IMR-90 (cell line): ENCODE results near the gene FNBP1. TPM values are rescaled to one million over a fixed set of nuclear protein-coding genes. Genes with fewer than 3 reads are reported as not detected.

ENCODE experiments used
- ATAC-seq: fragments of 200-7000 bp; cut with Tn5 transposase; 2 replicates; pipeline ENCODE4 v1.9.1; 2020; ENCODE audit warnings: low read depth, mild to moderate bottlenecking, moderate library complexity
- BruUV-seq: library from RNA; stranded (reverse); fragments of 400-500 nt; replicated peaks from 2 replicates; lab custom pipeline; 2021; lab: Mats Ljungman, UMichigan
- CTCF ChIA-PET: fragments of 300-600 bp; formaldehyde crosslinking; extraction: SDS; loops from one replicate; lab custom pipeline; 2021; ENCODE audit warnings: antibody characterized with exemption; lab: Yijun Ruan, JAX
- POLR2A ChIA-PET: fragments of 300-600 bp; sonication (Branson Sonifier 250); formaldehyde crosslinking; loops from one replicate; lab custom pipeline; 2022; ENCODE audit warnings: antibody characterized with exemption; ENCODE audit not compliant: unreplicated experiment; lab: Charles Lee
- DNase-seq: peaks from one replicate; pipeline ENCODE4 v3.0.0; 2013
- H2AFZ ChIP-seq: replicated peaks from 2 replicates; pipeline ENCODE3; 2013; ENCODE audit warnings: low read length, mild to moderate bottlenecking; ENCODE audit not compliant: poor library complexity
- H2AK5ac ChIP-seq: 2 replicates; pipeline ENCODE4 v1.6.1; 2013; ENCODE audit warnings: low read depth, low read length, inconsistent platforms
- H2AK9ac ChIP-seq: replicated peaks from 2 replicates; pipeline ENCODE3; 2013; ENCODE audit warnings: mild to moderate bottlenecking, low read depth, low read length, moderate library complexity; ENCODE audit not compliant: poor library complexity
- H2BK120ac ChIP-seq: 2 replicates; pipeline ENCODE4 v1.6.1; 2013; ENCODE audit warnings: low read depth, low read length, inconsistent platforms
- H2BK15ac ChIP-seq: 3 replicates; pipeline ENCODE4 v1.6.1; 2013; ENCODE audit warnings: low read depth, low read length, inconsistent platforms
- H2BK20ac ChIP-seq: 2 replicates; pipeline ENCODE4 v1.6.1; 2013; ENCODE audit warnings: low read depth, mild to moderate bottlenecking, inconsistent platforms, low read length, moderate library complexity
- H2BK5ac ChIP-seq: 2 replicates; pipeline ENCODE4 v1.6.1; 2013; ENCODE audit warnings: mild to moderate bottlenecking, low read depth, low read length, inconsistent platforms; ENCODE audit not compliant: poor library complexity, severe bottlenecking
- H3K14ac ChIP-seq: replicated peaks from 2 replicates; pipeline ENCODE4 v1.6.1; 2013; ENCODE audit warnings: low read depth, low read length, inconsistent platforms
- H3K18ac ChIP-seq: 2 replicates; pipeline ENCODE4 v1.6.1; 2013; ENCODE audit warnings: low read depth, low read length, control low read depth
- H3K23ac ChIP-seq: 2 replicates; pipeline ENCODE4 v1.6.1; 2013; ENCODE audit warnings: low read depth, low read length, inconsistent platforms
- H3K27ac ChIP-seq: 2 replicates; pipeline ENCODE4 v1.5.1; 2013; ENCODE audit warnings: mild to moderate bottlenecking, control low read depth, low read length; ENCODE audit not compliant: insufficient read depth
- H3K27me3 ChIP-seq: 2 replicates; pipeline ENCODE4 v1.6.1; 2013; ENCODE audit warnings: low read length; ENCODE audit not compliant: control insufficient read depth, insufficient read depth
- H3K36me3 ChIP-seq: 2 replicates; pipeline ENCODE4 v1.6.1; 2013; ENCODE audit warnings: low read length, mixed read lengths; ENCODE audit not compliant: control insufficient read depth, insufficient read depth
- H3K4ac ChIP-seq: 2 replicates; pipeline ENCODE4 v1.6.1; 2013; ENCODE audit warnings: low read depth, low read length, inconsistent platforms
- H3K4me1 ChIP-seq: 2 replicates; pipeline ENCODE4 v1.6.1; 2013; ENCODE audit warnings: low read length, mixed read lengths; ENCODE audit not compliant: control insufficient read depth, insufficient read depth
- H3K4me2 ChIP-seq: 2 replicates; pipeline ENCODE4 v1.6.1; 2013; ENCODE audit warnings: low read depth, mild to moderate bottlenecking, control low read depth, low read length, moderate library complexity
- H3K4me3 ChIP-seq: 2 replicates; pipeline ENCODE4 v1.5.1; 2013; ENCODE audit warnings: low read depth, mild to moderate bottlenecking, control low read depth, low read length, moderate library complexity; ENCODE audit not compliant: insufficient read depth
- H3K56ac ChIP-seq: 2 replicates; pipeline ENCODE4 v1.6.1; 2013; ENCODE audit warnings: low read length, inconsistent platforms; ENCODE audit not compliant: insufficient read depth; ENCODE audit errors: extremely low read depth
- H3K79me1 ChIP-seq, 2 experiments: 2 replicates each; pipeline ENCODE4 v1.6.1; 2013; ENCODE audit warnings: low read length in 2 of 2, inconsistent platforms in 1 of 2, low read depth in 1 of 2
- H3K9ac ChIP-seq: 2 replicates; pipeline ENCODE4 v1.6.1; 2013; ENCODE audit warnings: low read depth, low read length, control low read depth
- H3K9me1 ChIP-seq: 2 replicates; pipeline ENCODE4 v1.6.1; 2013; ENCODE audit warnings: low read length, inconsistent platforms; ENCODE audit not compliant: insufficient read depth
- H3K9me3 ChIP-seq: 2 replicates; pipeline ENCODE4 v1.6.1; 2013; ENCODE audit warnings: low read length; ENCODE audit not compliant: control insufficient read depth, insufficient read depth
- H4K20me1 ChIP-seq: 2 replicates; pipeline ENCODE4 v1.6.1; 2013; ENCODE audit warnings: low read length, inconsistent platforms; ENCODE audit not compliant: insufficient read depth
- H4K5ac ChIP-seq: 2 replicates; pipeline ENCODE4 v1.6.1; 2013; ENCODE audit warnings: mild to moderate bottlenecking, low read depth, low read length, control low read depth
- H4K8ac ChIP-seq, 2 experiments: 2 replicates each; pipeline ENCODE4 v1.6.1; 2013; ENCODE audit warnings: low read depth in 2 of 2, low read length in 2 of 2, control low read depth in 1 of 2, inconsistent platforms in 1 of 2
- H4K91ac ChIP-seq: 2 replicates; pipeline ENCODE4 v1.6.1; 2013; ENCODE audit warnings: low read depth, low read length, inconsistent platforms; ENCODE audit not compliant: insufficient read depth
- CHD1 ChIP-seq: IDR thresholded peaks from 2 replicates; pipeline ENCODE4 v1.6.1; 2012; ENCODE audit warnings: low read depth, low read length, improper control_type of control experiment
- ELK1 ChIP-seq: fragments of 150-350 bp; IDR thresholded peaks from 2 replicates; pipeline ENCODE4 v1.6.1; 2016; ENCODE audit warnings: low read depth, mild to moderate bottlenecking, low read length, moderate library complexity, borderline replicate concordance
- FOS ChIP-seq: fragments of 150-350 bp; IDR thresholded peaks from 2 replicates; pipeline ENCODE4 v1.6.1; 2016; ENCODE audit warnings: low read depth, low read length
- MAZ ChIP-seq: IDR thresholded peaks from 2 replicates; pipeline ENCODE4 v1.6.1; 2012; ENCODE audit warnings: low read depth, mild to moderate bottlenecking, low read length, improper control_type of control experiment, moderate library complexity, borderline replicate concordance
- MXI1 ChIP-seq: IDR thresholded peaks from 2 replicates; pipeline ENCODE4 v1.6.1; 2012; ENCODE audit warnings: low read depth, mild to moderate bottlenecking, low read length, moderate library complexity, borderline replicate concordance
- NFE2L2 ChIP-seq: fragments of 150-350 bp; IDR thresholded peaks from 2 replicates; pipeline ENCODE4 v1.6.1; 2016; ENCODE audit warnings: low read depth, mild to moderate bottlenecking, low read length
- POLR2A ChIP-seq: IDR thresholded peaks from 2 replicates; pipeline ENCODE4 v1.6.1; 2012; ENCODE audit warnings: mild to moderate bottlenecking, low read depth, low read length
- RAD21 ChIP-seq: IDR thresholded peaks from 2 replicates; pipeline ENCODE4 v1.6.1; 2012; ENCODE audit warnings: low read length, improper control_type of control experiment
- RCOR1 ChIP-seq: IDR thresholded peaks from 2 replicates; pipeline ENCODE4 v1.6.1; 2012; ENCODE audit warnings: mild to moderate bottlenecking, low read length, improper control_type of control experiment; ENCODE audit not compliant: insufficient replicate concordance
- RFX5 ChIP-seq: IDR thresholded peaks from 2 replicates; pipeline ENCODE4 v1.8.0; 2012; ENCODE audit warnings: low read depth, mild to moderate bottlenecking, low read length, moderate library complexity
- SMC3 ChIP-seq: fragments of 150-350 bp; IDR thresholded peaks from 2 replicates; pipeline ENCODE4 v1.6.1; 2016; ENCODE audit warnings: low read depth, mild to moderate bottlenecking, antibody characterized with exemption, low read length, moderate library complexity
- WGBS, 2 experiments: methylation state at CpG; one replicate each; pipeline versions ENCODE4 v1.1.5 to v1.1.7; 2013; ENCODE audit warnings: missing lambda C conversion rate in 2 of 2; ENCODE audit not compliant: insufficient read length in 1 of 2; ENCODE audit errors: extremely low coverage in 2 of 2; 5-methylcytosine and 5-hydroxymethylcytosine counted together
- dilution Hi-C: fragments of 300-500 bp; cut with HindIII; formaldehyde crosslinking; loops from one replicate; pipeline ENCODE4 v1.14.3; 2018; ENCODE audit warnings: low sequenced_read_pairs; ENCODE audit not compliant: unreplicated experiment
- in situ Hi-C: fragments of 300-500 bp; cut with MboI; formaldehyde crosslinking; loops from 3 replicates; pipeline ENCODE4 v1.14.3; 2019; ENCODE audit warnings: low sequenced_read_pairs, inconsistent platforms, mixed read lengths
- intact Hi-C: fragments of 100-400 bp; cut with micrococcal nuclease; formaldehyde crosslinking; loops from 2 replicates; pipeline ENCODE4 v1.10.0; 2022
- polyA plus RNA-seq, 3 experiments: library from polyadenylated mRNA; depleted of rRNA; stranded (reverse); fragments of >200 nt; gene quantifications; 2 replicates each; pipeline ENCODE4 v1.2.3, GENCODE V29; 2012; ENCODE audit warnings: low replicate concordance in 1 of 3
- total RNA-seq: library from RNA; depleted of rRNA; stranded (reverse); fragments of >200 nt; gene quantifications from 2 replicates; pipeline ENCODE4 v1.2.3, GENCODE V29; 2012
- TF ChIP-seq, protein P1 (sequence below): fragments of 150-350 bp; IDR thresholded peaks from 2 replicates; pipeline ENCODE4 v1.6.1; 2017; ENCODE audit warnings: mild to moderate bottlenecking, antibody characterized with exemption, low read length, low read depth
- TF ChIP-seq, protein P2 (sequence below): conservative IDR thresholded peaks from 2 replicates; pipeline ENCODE4 v1.5.1; 2012; ENCODE audit warnings: mild to moderate bottlenecking, low read depth, low read length, improper control_type of control experiment

The FNBP1 gene
- total and polyA plus RNA-seq, 2 of the 4 experiments (the other 2 are of a cell fraction), result 10.3 to 15.4 TPM

DNA sequence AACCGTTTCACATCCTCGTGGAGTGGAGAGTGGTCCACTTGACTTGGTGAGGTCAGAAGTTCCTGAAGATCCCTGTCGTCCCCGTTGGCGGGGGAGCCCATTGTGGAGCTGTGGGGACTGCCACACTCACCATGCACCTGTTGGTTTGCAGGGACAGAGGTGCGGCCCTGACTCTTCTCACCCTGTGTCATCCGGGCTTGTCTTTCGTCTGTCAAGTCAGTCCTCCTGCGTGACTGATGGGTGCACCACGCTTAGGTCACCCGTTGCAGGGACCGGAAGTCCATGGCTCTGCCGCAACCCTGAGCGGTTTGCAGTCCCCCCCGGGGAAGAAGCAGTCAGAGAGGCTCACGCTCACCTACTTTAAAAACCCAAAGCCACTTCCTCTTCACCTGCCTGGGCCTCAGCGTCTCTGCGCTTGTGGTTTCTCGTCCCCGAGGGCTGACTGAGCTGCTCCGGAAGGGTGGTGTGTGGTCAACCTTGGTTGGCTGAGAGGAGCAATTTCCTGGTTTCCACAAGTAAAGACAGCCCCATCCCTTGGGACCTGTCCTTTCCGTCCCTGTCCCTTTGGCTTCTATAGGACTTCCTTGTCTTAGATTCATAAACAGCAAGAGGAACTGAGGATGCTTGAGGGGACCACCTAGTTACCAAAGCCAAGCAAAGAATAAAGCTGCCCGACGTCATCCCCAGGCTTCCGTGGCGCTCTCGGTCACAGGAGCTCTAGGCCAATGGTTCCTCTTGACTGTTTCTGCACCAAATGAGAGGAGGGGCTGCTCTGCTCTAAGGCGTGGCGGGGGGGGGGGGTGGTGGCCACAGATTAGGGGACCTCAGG lies 154.5 kb downstream of the FNBP1 start:
- no peak overlapping the region; the same call in 1 of the 2 replicates for H4K91ac ChIP-seq
- no peak overlapping the region for H4K5ac ChIP-seq
- no peak overlapping the region for H2BK15ac ChIP-seq
- peaks cover 11% of the 10 kb centered on the region for H3K36me3 ChIP-seq
- H3K27ac ChIP-seq, result no peak overlapping the region; the same call in 1 of the 2 replicates
- CTCF ChIA-PET, result no interaction called here
- H4K20me1 ChIP-seq, result no peaks in the 10 kb centered on the region
- intact Hi-C loops, result loop anchor here (5.0 to 10.0 kb wide), 3 partner anchors 74 to 346 kb away; no protein-coding TSS in a partner anchor
- H2BK5ac ChIP-seq, result no peak overlapping the region
- H3K23ac ChIP-seq, result no peak overlapping the region
- POLR2A ChIA-PET, result interaction anchor here (0.5 kb wide), 1 partner anchor 48 kb away, joined by 12 read pairs; no protein-coding TSS in a partner anchor
- no peak overlapping the region for H2AFZ ChIP-seq
- ATAC-seq, result no peak
- 0 out of 2 replicates have a peak overlapping the region, but pooled peaks have one; percentile 10 for H3K4ac ChIP-seq
- in situ Hi-C loops, result loop anchor here (25.0 kb wide), 1 partner anchor 174 kb away; the partner anchor contains the start of gene GPR107
- no peak overlapping the region for H3K18ac ChIP-seq
- H3K4me3 ChIP-seq, result no peak overlapping the region
- no peak overlapping the region for H3K14ac ChIP-seq
- H3K56ac ChIP-seq, result 0 out of 2 replicates have a peak overlapping the region, but pooled peaks have one; percentile 21
- BruUV-seq, result no TSS peak
- peak overlapping the region in 1 of 2 experiments; percentile 12; a peak in 1 of 4 replicates for H4K8ac ChIP-seq
- no peak overlapping the region for H2BK20ac ChIP-seq
- no peak overlapping the region for H3K9ac ChIP-seq
- H2AK5ac ChIP-seq, result peak overlapping the region; percentile 52; the same call in 1 of the 2 replicates
- no peak overlapping the region for H2BK120ac ChIP-seq
- WGBS, 2 experiments, result 100% methylated on average over 3 of the region's 29 CpGs; no CpG with 5 or more reads in 1 of the 2 experiments
- peaks cover 17% of the 10 kb centered on the region for H3K9me1 ChIP-seq
- no peak overlapping the region for H2AK9ac ChIP-seq
- peaks cover 30% of the 10 kb centered on the region for H3K4me1 ChIP-seq
- H3K9me3 ChIP-seq, result no peaks in the 10 kb centered on the region
- dilution Hi-C loops, result no loop called here
- H3K79me1 ChIP-seq, result peaks cover 0 to 3% of the 10 kb centered on the region in 2 experiments; a peak in 1 of 4 replicates
- DNase-seq, result no peak
- H3K27me3 ChIP-seq, result no peaks in the 10 kb centered on the region
- H3K4me2 ChIP-seq, result no peak overlapping the region
- TF ChIP-seq RFX5 (no peak), ELK1 (no peak), POLR2A (no peak), RCOR1 (no peak), FOS (no peak), MAZ (no peak), NFE2L2 (no peak), CHD1 (no peak), RAD21 (no peak), MXI1 (no peak), SMC3 (no peak)
- TF ChIP-seq, protein P1, sequence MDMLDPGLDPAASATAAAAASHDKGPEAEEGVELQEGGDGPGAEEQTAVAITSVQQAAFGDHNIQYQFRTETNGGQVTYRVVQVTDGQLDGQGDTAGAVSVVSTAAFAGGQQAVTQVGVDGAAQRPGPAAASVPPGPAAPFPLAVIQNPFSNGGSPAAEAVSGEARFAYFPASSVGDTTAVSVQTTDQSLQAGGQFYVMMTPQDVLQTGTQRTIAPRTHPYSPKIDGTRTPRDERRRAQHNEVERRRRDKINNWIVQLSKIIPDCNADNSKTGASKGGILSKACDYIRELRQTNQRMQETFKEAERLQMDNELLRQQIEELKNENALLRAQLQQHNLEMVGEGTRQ, result no peak
- TF ChIP-seq, protein P2, sequence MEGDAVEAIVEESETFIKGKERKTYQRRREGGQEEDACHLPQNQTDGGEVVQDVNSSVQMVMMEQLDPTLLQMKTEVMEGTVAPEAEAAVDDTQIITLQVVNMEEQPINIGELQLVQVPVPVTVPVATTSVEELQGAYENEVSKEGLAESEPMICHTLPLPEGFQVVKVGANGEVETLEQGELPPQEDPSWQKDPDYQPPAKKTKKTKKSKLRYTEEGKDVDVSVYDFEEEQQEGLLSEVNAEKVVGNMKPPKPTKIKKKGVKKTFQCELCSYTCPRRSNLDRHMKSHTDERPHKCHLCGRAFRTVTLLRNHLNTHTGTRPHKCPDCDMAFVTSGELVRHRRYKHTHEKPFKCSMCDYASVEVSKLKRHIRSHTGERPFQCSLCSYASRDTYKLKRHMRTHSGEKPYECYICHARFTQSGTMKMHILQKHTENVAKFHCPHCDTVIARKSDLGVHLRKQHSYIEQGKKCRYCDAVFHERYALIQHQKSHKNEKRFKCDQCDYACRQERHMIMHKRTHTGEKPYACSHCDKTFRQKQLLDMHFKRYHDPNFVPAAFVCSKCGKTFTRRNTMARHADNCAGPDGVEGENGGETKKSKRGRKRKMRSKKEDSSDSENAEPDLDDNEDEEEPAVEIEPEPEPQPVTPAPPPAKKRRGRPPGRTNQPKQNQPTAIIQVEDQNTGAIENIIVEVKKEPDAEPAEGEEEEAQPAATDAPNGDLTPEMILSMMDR, result no peak
